Left lung (tissue), 10 donors: Measurements from ENCODE around the gene N4BP2L1. TPM values are rescaled to one million over a fixed set of nuclear protein-coding genes. Genes with fewer than 3 reads are reported as not detected.

ENCODE experiments used
- ATAC-seq: fragments of 200-7000 bp; cut with Tn5 transposase; one replicate; pipeline ENCODE4 v1.9.1; 2020; ENCODE audit warnings: moderate library complexity
- DNase-seq, 4 donors: peaks; one replicate each; pipeline ENCODE4 v3.0.0-alpha.2; 2013 to 2020
- H3K27ac ChIP-seq, 2 donors: fragments of 200-600 bp; sonication (generic) in 1 of 2; one replicate each; pipeline versions ENCODE4 v1.5.0 to v1.8.0; 2020 to 2021
- H3K27me3 ChIP-seq, 2 donors: fragments of 200-600 bp; sonication (generic) in 1 of 2; one replicate each; pipeline versions ENCODE4 v1.5.0 to v1.8.0; 2020 to 2021
- H3K36me3 ChIP-seq, 2 donors: fragments of 200-600 bp; sonication (generic) in 1 of 2; one replicate each; pipeline versions ENCODE4 v1.5.0 to v1.8.0; 2020 to 2021
- H3K4me1 ChIP-seq, 2 donors: fragments of 200-600 bp; one replicate each; pipeline ENCODE4 v1.8.0; 2021
- H3K4me3 ChIP-seq, 2 donors: fragments of 200-600 bp; sonication (generic) in 1 of 2; one replicate each; pipeline versions ENCODE4 v1.5.0 to v1.8.0; 2020 to 2021; ENCODE audit warnings: mild to moderate bottlenecking in 1 of 2
- H3K9me3 ChIP-seq, 2 donors: fragments of 200-600 bp; sonication (generic) in 1 of 2; one replicate each; pipeline versions ENCODE4 v1.5.0 to v1.8.0; 2020 to 2021
- intact Hi-C, 2 donors: fragments of 100-400 bp; cut with DNase I; formaldehyde crosslinking; loops; one replicate each; pipeline versions ENCODE4 v1.11.2 to v1.14.2; 2022
- polyA plus RNA-seq, 6 donors: library from polyadenylated mRNA; unstranded; fragments of 120-200 nt; gene quantifications; one replicate each; pipeline ENCODE4 v1.2.1, GENCODE V29; 2013; ENCODE audit not compliant: insufficient read length in 6 of 6
- total RNA-seq, 2 donors: library from RNA; stranded (reverse); fragmentation: NEBNext Ultra II Directional; extraction: Animal tissue kit (Norgen Biotek cat#: 25700); gene quantifications; one replicate each; pipeline ENCODE4 v1.2.1, GENCODE V29; 2021
- TF ChIP-seq, protein P1 (sequence below), 2 donors: fragments of 200-600 bp; sonication (generic) in 1 of 2; IDR thresholded peaks; one replicate each; pipeline versions ENCODE4 v1.5.0 to v1.8.0; 2021; ENCODE audit warnings: antibody characterized with exemption in 2 of 2
- donor health status: DM: no; HTN: yes; CAD: no.
- donor health status: DM: no; HTN: no; CAD: no.

Gene N4BP2L1
- total and polyA plus RNA-seq, 8 donors = 12.4 to 52.0 (median 35.6) TPM

DNA sequence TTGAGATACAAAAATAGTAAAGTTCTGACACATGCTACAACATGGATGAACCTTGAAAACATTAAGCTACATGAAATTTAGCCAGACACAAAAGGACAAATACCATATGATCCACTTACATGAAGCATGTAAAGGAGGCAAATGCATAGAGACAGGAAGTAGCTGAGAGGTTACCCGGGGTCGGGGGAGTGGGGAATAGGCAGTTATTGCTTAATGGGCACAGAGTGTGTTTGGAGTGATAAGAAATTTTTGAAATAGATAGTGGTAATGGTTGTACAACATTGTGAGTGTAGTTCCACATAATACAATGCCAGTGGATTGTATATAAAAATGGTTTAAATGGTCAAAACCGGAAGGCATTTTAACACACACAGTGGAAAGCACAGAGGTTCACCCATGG lies 4.3 kb downstream of the N4BP2L1 start:
- H3K36me3 ChIP-seq = peaks cover 0 to 9% of the 10 kb centered on the region in 2 donors
- DNase-seq (no peak), ATAC-seq (no peak)
- TF ChIP-seq, protein P1, sequence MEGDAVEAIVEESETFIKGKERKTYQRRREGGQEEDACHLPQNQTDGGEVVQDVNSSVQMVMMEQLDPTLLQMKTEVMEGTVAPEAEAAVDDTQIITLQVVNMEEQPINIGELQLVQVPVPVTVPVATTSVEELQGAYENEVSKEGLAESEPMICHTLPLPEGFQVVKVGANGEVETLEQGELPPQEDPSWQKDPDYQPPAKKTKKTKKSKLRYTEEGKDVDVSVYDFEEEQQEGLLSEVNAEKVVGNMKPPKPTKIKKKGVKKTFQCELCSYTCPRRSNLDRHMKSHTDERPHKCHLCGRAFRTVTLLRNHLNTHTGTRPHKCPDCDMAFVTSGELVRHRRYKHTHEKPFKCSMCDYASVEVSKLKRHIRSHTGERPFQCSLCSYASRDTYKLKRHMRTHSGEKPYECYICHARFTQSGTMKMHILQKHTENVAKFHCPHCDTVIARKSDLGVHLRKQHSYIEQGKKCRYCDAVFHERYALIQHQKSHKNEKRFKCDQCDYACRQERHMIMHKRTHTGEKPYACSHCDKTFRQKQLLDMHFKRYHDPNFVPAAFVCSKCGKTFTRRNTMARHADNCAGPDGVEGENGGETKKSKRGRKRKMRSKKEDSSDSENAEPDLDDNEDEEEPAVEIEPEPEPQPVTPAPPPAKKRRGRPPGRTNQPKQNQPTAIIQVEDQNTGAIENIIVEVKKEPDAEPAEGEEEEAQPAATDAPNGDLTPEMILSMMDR (IDR thresholded peaks at IDR 0.05) = no peak
- no peak overlapping the region for H3K4me3 ChIP-seq
- no peaks in the 10 kb centered on the region for H3K27me3 ChIP-seq
- peaks cover 0 to 12% of the 10 kb centered on the region in 2 donors for H3K9me3 ChIP-seq
- H3K27ac ChIP-seq = no peak overlapping the region
- intact Hi-C loops = no loop called here
- H3K4me1 ChIP-seq = peaks cover 0 to 40% of the 10 kb centered on the region in 2 donors

DNA sequence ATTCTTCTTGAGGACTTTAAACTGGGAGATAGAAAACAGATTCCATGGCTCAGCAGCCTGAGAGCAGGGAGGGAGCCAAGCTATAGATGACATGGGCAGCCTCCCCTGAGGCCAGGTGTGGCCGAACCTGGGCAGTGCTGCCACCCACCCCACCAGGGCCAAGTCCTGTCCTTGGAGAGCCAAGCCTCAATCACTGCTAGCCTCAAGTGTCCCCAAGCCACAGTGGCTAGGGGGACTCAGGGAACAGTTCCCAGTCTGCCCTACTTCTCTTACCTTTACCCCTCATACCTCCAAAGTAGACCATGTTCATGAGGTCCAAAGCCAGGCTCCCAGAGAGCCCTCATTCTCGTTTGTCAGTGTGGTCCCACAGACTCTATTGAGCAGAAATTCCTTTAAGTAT lies 8.1 kb downstream of the N4BP2L1 start:
- Histone ChIP-seq H3K4me1 (peaks cover 0 to 9% of the 10 kb centered on the region in 2 donors), H3K9me3 (peaks cover 0 to 12% of the 10 kb centered on the region in 2 donors), H3K36me3 (peaks cover 0 to 9% of the 10 kb centered on the region in 2 donors), H3K4me3 (no peak overlapping the region), H3K27me3 (no peaks in the 10 kb centered on the region), H3K27ac (no peak overlapping the region)
- no peak for DNase-seq
- intact Hi-C loops = no loop called here
- TF ChIP-seq, protein P1 (IDR thresholded peaks at IDR 0.05) = no peak
- no peak for ATAC-seq

DNA sequence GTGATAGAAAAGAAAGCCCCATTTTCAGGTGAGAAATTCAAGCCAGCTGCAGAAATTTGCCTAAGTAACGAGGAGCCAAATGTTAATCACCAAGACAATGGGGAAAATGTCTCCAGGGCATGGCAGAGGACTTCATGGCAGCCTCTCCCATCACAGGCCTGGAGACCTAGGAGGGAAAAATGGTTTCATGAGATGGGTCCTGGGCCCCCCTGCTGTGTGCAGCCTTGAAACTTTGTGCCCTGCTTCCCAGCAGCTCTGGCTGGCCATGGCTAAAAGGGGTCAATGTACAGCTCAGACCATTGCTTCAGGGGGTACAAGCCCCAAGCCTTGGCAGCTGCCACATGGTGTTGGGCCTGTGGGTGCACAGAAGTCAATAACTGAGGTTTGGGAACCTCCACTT lies 9.9 kb downstream of the N4BP2L1 start:
- DNase-seq (no peak), ATAC-seq (no peak)
- no peak overlapping the region for H3K4me3 ChIP-seq
- H3K27ac ChIP-seq = no peak overlapping the region
- no peaks in the 10 kb centered on the region for H3K4me1 ChIP-seq
- TF ChIP-seq, protein P1 (IDR thresholded peaks at IDR 0.05) = no peak
- no peaks in the 10 kb centered on the region for H3K27me3 ChIP-seq
- intact Hi-C loops = no loop called here
- peaks cover 0 to 9% of the 10 kb centered on the region in 2 donors for H3K36me3 ChIP-seq
- peaks cover 0 to 12% of the 10 kb centered on the region in 2 donors for H3K9me3 ChIP-seq

DNA sequence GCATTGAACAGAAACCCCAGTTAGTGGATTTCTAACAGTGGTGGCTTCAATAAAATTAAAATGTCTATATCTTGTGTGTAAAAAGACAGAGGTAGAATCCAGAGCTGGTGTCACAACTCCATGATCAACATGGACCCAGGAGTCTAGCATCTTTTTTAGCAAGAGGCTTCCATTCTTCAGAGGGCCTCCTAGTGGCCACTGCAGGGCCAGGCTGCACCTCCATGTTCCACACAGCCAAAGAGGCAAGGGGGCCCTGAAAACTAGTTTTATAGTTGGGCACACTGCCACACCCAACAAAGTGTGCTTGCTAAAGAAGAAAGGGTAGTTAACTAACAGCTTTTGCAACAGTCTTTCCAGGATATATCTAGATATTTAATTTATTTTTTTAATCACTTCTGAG lies 12.9 kb downstream of the N4BP2L1 start:
- ATAC-seq (peak; percentile 45), DNase-seq (no peak)
- Histone ChIP-seq H3K9me3 (peaks cover 0 to 8% of the 10 kb centered on the region in 2 donors), H3K27me3 (no peaks in the 10 kb centered on the region), H3K4me3 (no peak overlapping the region), H3K4me1 (peaks cover 0 to 2% of the 10 kb centered on the region in 2 donors), H3K27ac (no peak overlapping the region), H3K36me3 (peaks cover 0 to 6% of the 10 kb centered on the region in 2 donors)
- intact Hi-C loops = no loop called here
- TF ChIP-seq, protein P1 (IDR thresholded peaks at IDR 0.05) = peak; percentile 26 to 42

DNA sequence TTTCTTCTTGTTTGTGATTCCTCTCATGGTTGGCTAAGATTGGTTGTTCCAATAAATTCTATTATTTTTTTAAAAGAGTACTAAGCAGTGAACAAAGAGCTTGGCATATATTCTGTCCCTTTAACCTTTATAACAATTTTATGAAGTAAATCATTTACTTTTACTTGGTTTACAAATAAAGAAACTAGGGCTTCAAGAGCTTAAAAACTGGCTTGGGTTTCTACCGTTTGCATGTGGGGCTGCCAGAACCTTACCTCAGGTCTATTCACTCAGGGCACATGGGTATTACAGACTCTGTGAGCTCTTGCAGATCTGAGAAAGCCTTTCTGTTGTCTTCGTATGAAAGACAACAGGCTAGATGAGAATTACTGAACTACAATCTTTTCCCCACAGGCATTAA lies 13.3 kb downstream of the N4BP2L1 start:
- Histone ChIP-seq H3K27ac (no peak overlapping the region), H3K4me3 (no peak overlapping the region), H3K4me1 (peaks cover 2 to 4% of the 10 kb centered on the region in 2 donors), H3K36me3 (peaks cover 0 to 2% of the 10 kb centered on the region in 2 donors), H3K9me3 (peaks cover 0 to 4% of the 10 kb centered on the region in 2 donors), H3K27me3 (no peaks in the 10 kb centered on the region)
- TF ChIP-seq, protein P1 (IDR thresholded peaks at IDR 0.05) = no peak
- no peak for DNase-seq
- no peak for ATAC-seq
- intact Hi-C loops = no loop called here
